HepG2 (cell line): ENCODE measurements around the gene GRID1. TPM values are rescaled to one million over a fixed set of nuclear protein-coding genes. Genes with fewer than 3 reads are reported as not detected.

Source experiments
- ATAC-seq: fragments of 200-7000 bp; cut with Tn5 transposase; 3 replicates; pipeline ENCODE4 v1.9.1; 2020; ENCODE audit warnings: mild to moderate bottlenecking, moderate library complexity
- BruUV-seq: library from RNA; stranded (reverse); fragments of 400-500 nt; replicated peaks from 2 replicates; lab custom pipeline; 2021; lab: Mats Ljungman, UMichigan
- CTCF ChIA-PET: fragments of 300-600 bp; formaldehyde crosslinking; extraction: SDS; loops from one replicate; lab custom pipeline; 2021; ENCODE audit warnings: low total read pairs, inconsistent platforms, low intra/inter-chr PET ratio; lab: Yijun Ruan, JAX
- POLR2A ChIA-PET: fragments of 350-600 bp; sonication (Branson Sonifier 250); formaldehyde crosslinking; loops from one replicate; lab custom pipeline; 2020; ENCODE audit warnings: antibody characterized with exemption, inconsistent platforms; lab: Yijun Ruan, JAX
- DNase-seq: peaks from one replicate; pipeline ENCODE4 v3.0.0-alpha.2; 2015; ENCODE audit warnings: low spot score
- FAIRE-seq: peaks from 3 replicates; lab custom pipeline; 2011; peaks lifted over from hg19 to GRCh38; lab: Jason Lieb, UNC
- H2AFZ ChIP-seq: one replicate; pipeline ENCODE4 v1.6.1; 2011; ENCODE audit warnings: low read length, inconsistent platforms
- H3K27ac ChIP-seq: fragments of 300-600 bp; 3 replicates; pipeline ENCODE4 v1.8.0; 2011; ENCODE audit warnings: mixed run types, mild to moderate bottlenecking, mixed read lengths, low read length, inconsistent platforms; ENCODE audit not compliant: insufficient read depth; ENCODE audit errors: extremely low read length
- H3K27me3 ChIP-seq, 2 experiments: fragments of 200-600 bp in 1 of 2; 2 replicates in 1 of 2; 3 replicates in 1 of 2; pipeline versions ENCODE4 v1.6.0 to v1.8.0; 2011; ENCODE audit warnings: low read length in 2 of 2, mild to moderate bottlenecking in 2 of 2, moderate library complexity in 2 of 2, inconsistent platforms in 1 of 2; ENCODE audit not compliant: insufficient read depth in 2 of 2, control insufficient read depth in 1 of 2
- H3K36me3 ChIP-seq, 2 experiments: fragments of 200-600 bp in 1 of 2; replicated peaks in 1 of 2; 2 replicates in 1 of 2; 3 replicates in 1 of 2; pipeline versions ENCODE4 v1.5.1 to v1.8.0; 2011; ENCODE audit warnings: low read length in 2 of 2, inconsistent platforms in 1 of 2; ENCODE audit not compliant: insufficient read depth in 2 of 2, control insufficient read depth in 1 of 2
- H3K4me1 ChIP-seq: 2 replicates; pipeline ENCODE4 v1.5.1; 2012; ENCODE audit warnings: low read length, inconsistent platforms; ENCODE audit not compliant: insufficient read depth
- H3K4me2 ChIP-seq: 2 replicates; pipeline ENCODE4 v1.6.0; 2011; ENCODE audit warnings: low read depth, low read length, inconsistent platforms
- H3K4me3 ChIP-seq, 3 experiments: fragments of 200-600 bp in 1 of 3; sonication (generic), shearing (Covaris generic) in 1 of 3; replicated peaks in 1 of 3; 2 replicates each; pipeline ENCODE4 v1.5.1; 2011 to 2016; ENCODE audit warnings: low read length in 3 of 3, inconsistent platforms in 2 of 3, low read depth in 2 of 3, mild to moderate bottlenecking in 2 of 3, control low read depth in 1 of 3, mixed read lengths in 1 of 3; ENCODE audit not compliant: insufficient read depth in 1 of 3
- H3K79me2 ChIP-seq: one replicate; pipeline ENCODE4 v1.6.1; 2011; ENCODE audit warnings: low read length, inconsistent platforms; ENCODE audit not compliant: insufficient read depth
- H3K9ac ChIP-seq: 2 replicates; pipeline ENCODE4 v1.6.0; 2011; ENCODE audit warnings: mild to moderate bottlenecking, low read depth, low read length, inconsistent platforms; ENCODE audit not compliant: insufficient read depth
- H3K9me3 ChIP-seq: 2 replicates; pipeline ENCODE4 v1.5.1; 2012; ENCODE audit warnings: mild to moderate bottlenecking, low read length
- H4K20me1 ChIP-seq: 2 replicates; pipeline ENCODE4 v1.6.0; 2011; ENCODE audit warnings: inconsistent platforms, mild to moderate bottlenecking, low read length, moderate library complexity; ENCODE audit not compliant: insufficient read depth
- KIAA2018 ChIP-seq: sonication (generic); formaldehyde crosslinking; IDR thresholded peaks from 2 replicates; pipeline ENCODE4 v1.5.0; 2020; ENCODE audit warnings: mild to moderate bottlenecking, missing genetic modification reagents, borderline replicate concordance
- KLF16 ChIP-seq, 2 experiments: sonication (generic) in 1 of 2; formaldehyde crosslinking in 1 of 2; IDR thresholded peaks; 2 replicates each; pipeline versions ENCODE4 v1.6.1 to v1.8.0; 2016 to 2023; ENCODE audit warnings: missing genetic modification reagents in 2 of 2, missing compliant biosample characterization in 1 of 2
- POLR2AphosphoS2 ChIP-seq: IDR thresholded peaks from 2 replicates; pipeline ENCODE4 v1.6.1; 2011; ENCODE audit warnings: low read depth, low read length, improper control_type of control experiment
- RCOR2 ChIP-seq: IDR thresholded peaks from 2 replicates; pipeline ENCODE4 v1.6.1; 2016; ENCODE audit warnings: missing biosample characterization, missing genetic modification reagents
- RORA ChIP-seq: sonication (generic); formaldehyde crosslinking; IDR thresholded peaks from 2 replicates; pipeline ENCODE4 v1.5.0; 2020; ENCODE audit warnings: mild to moderate bottlenecking, missing genetic modification reagents, moderate library complexity
- SIN3A ChIP-seq: IDR thresholded peaks from 2 replicates; pipeline ENCODE4 v1.6.1; 2011; ENCODE audit warnings: low read depth, mild to moderate bottlenecking, control low read depth, low read length, borderline replicate concordance
- TBL1XR1 ChIP-seq: fragments of 150-350 bp; IDR thresholded peaks from 2 replicates; pipeline ENCODE4 v1.6.1; 2014; ENCODE audit warnings: borderline replicate concordance, low read length; ENCODE audit not compliant: partially characterized antibody
- TSC22D2 ChIP-seq: sonication (generic); formaldehyde crosslinking; IDR thresholded peaks from 2 replicates; pipeline ENCODE4 v1.5.1; 2020; ENCODE audit warnings: missing genetic modification reagents, mild to moderate bottlenecking, borderline replicate concordance
- ZBTB7B ChIP-seq: sonication (generic); formaldehyde crosslinking; IDR thresholded peaks from 2 replicates; pipeline ENCODE4 v1.4.0; 2020; ENCODE audit warnings: missing genetic modification reagents
- ZMAT3 ChIP-seq: sonication (generic); formaldehyde crosslinking; conservative IDR thresholded peaks from 2 replicates; pipeline ENCODE4 v1.7.0; 2021; ENCODE audit warnings: missing genetic modification reagents
- ZNF232 ChIP-seq: sonication (generic); formaldehyde crosslinking; IDR thresholded peaks from 2 replicates; pipeline ENCODE4 v1.4.0; 2020; ENCODE audit warnings: missing genetic modification reagents, borderline replicate concordance
- ZNF589 ChIP-seq: sonication (generic); formaldehyde crosslinking; conservative IDR thresholded peaks from 2 replicates; pipeline ENCODE4 v1.8.0; 2022; ENCODE audit warnings: mild to moderate bottlenecking, moderate library complexity, missing genetic modification reagents
- WGBS: methylation state at CpG from one replicate; pipeline ENCODE4 v1.1.6; 2017; ENCODE audit warnings: low lambda C conversion rate; 5-methylcytosine and 5-hydroxymethylcytosine counted together
- in situ Hi-C: cut with HindIII; loops from 2 replicates; pipeline ENCODE4 v1.10.0; 2017; ENCODE audit warnings: low pct_unique_long_range_greater_than_20kb; ENCODE audit not compliant: extremely low pct_ligation_motif_present
- intact Hi-C: fragments of 100-400 bp; cut with micrococcal nuclease; formaldehyde crosslinking; loops from one replicate; pipeline ENCODE4 v1.10.0; 2022; ENCODE audit not compliant: unreplicated experiment
- polyA plus RNA-seq, 8 experiments: library from polyadenylated mRNA; depleted of rRNA in 3 of 8; stranded (reverse) in 7 of 8; unstranded in 1 of 8; fragments of >200 nt; fragmentation: Illumina TruSeq in 4 of 8; extraction: Trizol in 4 of 8; gene quantifications; 2 replicates each; pipeline versions ENCODE4 v1.2.1 to v1.2.3, GENCODE V29; 2011 to 2016; ENCODE audit warnings: low read depth in 4 of 8, missing spikeins in 1 of 8, mixed read lengths in 1 of 8; ENCODE audit not compliant: insufficient read depth in 1 of 8
- total RNA-seq, 5 experiments: library from RNA; depleted of rRNA; stranded (reverse); fragments of >200 nt; fragmentation: Illumina TruSeq; extraction: Trizol; gene quantifications; 2 replicates each; pipeline ENCODE4 v1.2.3, GENCODE V29; 2016; ENCODE audit warnings: low read depth in 1 of 5
- TF ChIP-seq, protein P1 (sequence below): sonication (generic); formaldehyde crosslinking; IDR thresholded peaks from 2 replicates; pipeline ENCODE4 v1.4.0; 2020; ENCODE audit warnings: mild to moderate bottlenecking, missing genetic modification reagents

Gene GRID1
- total and polyA plus RNA-seq, 2 of the 13 experiments (the other 11 are each of a cell fraction or from before 2014, with no cell fraction given): 0.05 TPM; not detected in 1

- no peak for TF ChIP-seq RCOR2 (CRISPR knock-in tag)
- TF ChIP-seq TBL1XR1: no peak
Observed at GRCh38 chr10:85650791-85651496, 715.7 kb downstream of the GRID1 start (continued).

- BruUV-seq: no TSS peak
- in situ Hi-C loops (no loop called here), intact Hi-C loops (no loop called here)
- FAIRE-seq: no peak
- no peaks in the 10 kb centered on the region for H3K79me2 ChIP-seq
- H3K4me2 ChIP-seq: no peak overlapping the region
- ChIA-PET CTCF (no interaction called here), POLR2A (no interaction called here)
- no peaks in the 10 kb centered on the region for H3K9me3 ChIP-seq
- no peak overlapping the region for H3K4me3 ChIP-seq
- 33% methylated on average over 4 of the region's 4 CpGs for WGBS
- H3K9ac ChIP-seq: no peak overlapping the region
- ATAC-seq: no peak
- no peaks in the 10 kb centered on the region for H3K27me3 ChIP-seq
- H4K20me1 ChIP-seq: no peaks in the 10 kb centered on the region
- no peak for DNase-seq
- no peaks in the 10 kb centered on the region for H3K4me1 ChIP-seq
- no peaks in the 10 kb centered on the region for H3K36me3 ChIP-seq
- no peak overlapping the region for H2AFZ ChIP-seq
- H3K27ac ChIP-seq: no peak overlapping the region
- TF ChIP-seq KLF16 (CRISPR knock-in tag; IDR thresholded peaks at IDR 0.05) (no peak), ZBTB7B (CRISPR knock-in tag) (no peak), RORA (no peak), ZMAT3 (CRISPR knock-in tag) (no peak), SIN3A (no peak), KIAA2018 (CRISPR knock-in tag) (no peak), ZNF589 (CRISPR knock-in tag) (no peak), TSC22D2 (no peak), ZNF232 (CRISPR knock-in tag) (no peak), POLR2AphosphoS2 (no peak)
- TF ChIP-seq, protein P1, sequence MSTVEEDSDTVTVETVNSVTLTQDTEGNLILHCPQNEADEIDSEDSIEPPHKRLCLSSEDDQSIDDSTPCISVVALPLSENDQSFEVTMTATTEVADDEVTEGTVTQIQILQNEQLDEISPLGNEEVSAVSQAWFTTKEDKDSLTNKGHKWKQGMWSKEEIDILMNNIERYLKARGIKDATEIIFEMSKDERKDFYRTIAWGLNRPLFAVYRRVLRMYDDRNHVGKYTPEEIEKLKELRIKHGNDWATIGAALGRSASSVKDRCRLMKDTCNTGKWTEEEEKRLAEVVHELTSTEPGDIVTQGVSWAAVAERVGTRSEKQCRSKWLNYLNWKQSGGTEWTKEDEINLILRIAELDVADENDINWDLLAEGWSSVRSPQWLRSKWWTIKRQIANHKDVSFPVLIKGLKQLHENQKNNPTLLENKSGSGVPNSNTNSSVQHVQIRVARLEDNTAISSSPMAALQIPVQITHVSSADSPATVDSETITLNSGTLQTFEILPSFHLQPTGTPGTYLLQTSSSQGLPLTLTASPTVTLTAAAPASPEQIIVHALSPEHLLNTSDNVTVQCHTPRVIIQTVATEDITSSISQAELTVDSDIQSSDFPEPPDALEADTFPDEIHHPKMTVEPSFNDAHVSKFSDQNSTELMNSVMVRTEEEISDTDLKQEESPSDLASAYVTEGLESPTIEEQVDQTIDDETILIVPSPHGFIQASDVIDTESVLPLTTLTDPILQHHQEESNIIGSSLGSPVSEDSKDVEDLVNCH (CRISPR knock-in tag): no peak
Observed at GRCh38 chr10:85649461-85649860, 717.1 kb downstream of the GRID1 start.
